Peyer's patch (tissue), 4 donors: ENCODE results near the gene SDHA.
"Not testable (repeated sequence)": the region's sequence is repeated elsewhere in the genome, so short reads cannot be mapped to it uniquely, and the experiment has no call there.

ENCODE experiments used
- POLR2A ChIP-seq, 2 donors: fragments of 450-650 bp; IDR thresholded peaks; one replicate each; pipeline ENCODE4 v1.5.1; 2017; ENCODE audit warnings: antibody characterized with exemption in 2 of 2, mild to moderate bottlenecking in 2 of 2, moderate library complexity in 2 of 2
- TF ChIP-seq, protein P1 (sequence below), 6 experiments: fragments of 450-650 bp in 4 of 6; fragments of 200-600 bp in 2 of 6; sonication (generic) in 1 of 6; IDR thresholded peaks; one replicate each; pipeline ENCODE4 v1.5.1; 2017 to 2019; ENCODE audit warnings: antibody characterized with exemption in 6 of 6, mild to moderate bottlenecking in 3 of 6, moderate library complexity in 1 of 6

DNA sequence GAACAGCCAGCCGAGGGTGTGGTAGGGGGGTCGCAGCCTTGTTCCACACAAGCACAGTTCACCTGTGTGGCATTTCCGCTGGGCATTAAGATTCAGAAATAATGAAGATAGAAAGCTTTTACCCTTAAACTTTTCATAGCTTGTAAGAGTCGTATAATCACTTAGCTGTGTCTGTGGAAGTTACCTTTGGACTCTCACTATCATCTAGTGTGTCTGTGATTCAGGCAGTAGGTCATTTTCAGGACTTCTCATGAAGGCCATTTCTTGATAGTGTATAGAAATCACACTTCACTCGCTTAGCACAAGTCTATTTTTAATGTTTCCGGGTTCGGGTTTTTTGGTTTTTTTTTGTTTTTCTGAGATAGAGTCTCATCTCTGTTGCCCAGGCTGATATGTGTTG lies 37.0 kb downstream of the SDHA start:
- TF ChIP-seq, protein P1, sequence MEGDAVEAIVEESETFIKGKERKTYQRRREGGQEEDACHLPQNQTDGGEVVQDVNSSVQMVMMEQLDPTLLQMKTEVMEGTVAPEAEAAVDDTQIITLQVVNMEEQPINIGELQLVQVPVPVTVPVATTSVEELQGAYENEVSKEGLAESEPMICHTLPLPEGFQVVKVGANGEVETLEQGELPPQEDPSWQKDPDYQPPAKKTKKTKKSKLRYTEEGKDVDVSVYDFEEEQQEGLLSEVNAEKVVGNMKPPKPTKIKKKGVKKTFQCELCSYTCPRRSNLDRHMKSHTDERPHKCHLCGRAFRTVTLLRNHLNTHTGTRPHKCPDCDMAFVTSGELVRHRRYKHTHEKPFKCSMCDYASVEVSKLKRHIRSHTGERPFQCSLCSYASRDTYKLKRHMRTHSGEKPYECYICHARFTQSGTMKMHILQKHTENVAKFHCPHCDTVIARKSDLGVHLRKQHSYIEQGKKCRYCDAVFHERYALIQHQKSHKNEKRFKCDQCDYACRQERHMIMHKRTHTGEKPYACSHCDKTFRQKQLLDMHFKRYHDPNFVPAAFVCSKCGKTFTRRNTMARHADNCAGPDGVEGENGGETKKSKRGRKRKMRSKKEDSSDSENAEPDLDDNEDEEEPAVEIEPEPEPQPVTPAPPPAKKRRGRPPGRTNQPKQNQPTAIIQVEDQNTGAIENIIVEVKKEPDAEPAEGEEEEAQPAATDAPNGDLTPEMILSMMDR (IDR thresholded peaks at IDR 0.05) = not testable (repeated sequence)
- TF ChIP-seq POLR2A (IDR thresholded peaks at IDR 0.05) = not testable (repeated sequence)
